Ecto neural progenitor cell (in vitro differentiated cells): Measurements from ENCODE around the gene HCRTR2.
"Not testable (repeated sequence)": the region's sequence is repeated elsewhere in the genome, so short reads cannot be mapped to it uniquely, and the experiment has no call there.

Experiments
- DNase-seq: peaks from one replicate; pipeline ENCODE4 v3.0.0-alpha.2; 2018; ENCODE audit warnings: low spot score

The HCRTR2 gene

GRCh38 chr6:55220961-55221360 is 46.6 kb downstream of the HCRTR2 start:
- DNase-seq = no peak

GRCh38 chr6:55227862-55228261 is 53.5 kb downstream of the HCRTR2 start:
- DNase-seq = no peak

GRCh38 chr6:55239099-55239498 is 64.8 kb downstream of the HCRTR2 start:
- no peak for DNase-seq

GRCh38 chr6:55240975-55241605 is 66.8 kb downstream of the HCRTR2 start:
- not testable (repeated sequence) for DNase-seq

GRCh38 chr6:55250400-55250799 is 76.1 kb downstream of the HCRTR2 start:
- DNase-seq = no peak

- DNase-seq = no peak
These were observed 80.8 kb downstream of the HCRTR2 start for GRCh38 chr6:55255113-55255512.

GRCh38 chr6:55260181-55260580 is 85.9 kb downstream of the HCRTR2 start:
- DNase-seq = no peak

- DNase-seq = no peak
These were observed 91.2 kb downstream of the HCRTR2 start for GRCh38 chr6:55265409-55266114.

GRCh38 chr6:55266896-55267295 is 92.6 kb downstream of the HCRTR2 start:
- no peak for DNase-seq

- DNase-seq = peak; percentile 49
These were observed 102.6 kb downstream of the HCRTR2 start for GRCh38 chr6:55276745-55277530.

GRCh38 chr6:55277646-55278045 is 103.3 kb downstream of the HCRTR2 start:
- no peak for DNase-seq

GRCh38 chr6:55281215-55281614 is 106.9 kb downstream of the HCRTR2 start:
- no peak for DNase-seq

GRCh38 chr6:55282115-55282514 is 107.8 kb downstream of the HCRTR2 start:
- no peak for DNase-seq

GRCh38 chr6:55286824-55287223 is 112.5 kb downstream of the HCRTR2 start:
- DNase-seq = no peak

GRCh38 chr6:55290736-55291135 is 116.4 kb downstream of the HCRTR2 start:
- no peak for DNase-seq

- DNase-seq = no peak
These were observed 118.8 kb downstream of the HCRTR2 start for GRCh38 chr6:55293116-55293515.

- not testable (repeated sequence) for DNase-seq
These were observed 122.9 kb downstream of the HCRTR2 start for GRCh38 chr6:55297214-55297613.

GRCh38 chr6:55299286-55299985 is 125.1 kb downstream of the HCRTR2 start:
- no peak for DNase-seq

- DNase-seq = no peak
These were observed 130.4 kb downstream of the HCRTR2 start for GRCh38 chr6:55304747-55305146.

- no peak for DNase-seq
These were observed 145.8 kb downstream of the HCRTR2 start for GRCh38 chr6:55319961-55320695.

GRCh38 chr6:55320696-55321086 is 146.4 kb downstream of the HCRTR2 start:
- DNase-seq = no peak

GRCh38 chr6:55327169-55327568 is 152.9 kb downstream of the HCRTR2 start, which contains the start of gene GFRAL:
TSS of gene GFRAL (plus strand) at chr6:55327469. CDS start at chr6:55327555, 86 bp downstream.
- DNase-seq = no peak
